NCI-H69 (cell line): ENCODE results near the gene UBR2.

Source experiments
- DNase-seq: peaks from one replicate; lab custom pipeline; 2025; lab: John Stamatoyannopoulos, UW

The UBR2 gene

GRCh38 chr6:42563697-42564505, at the start of gene UBR2:
TSS of gene UBR2 (plus strand) at chr6:42564029. CDS start at chr6:42564320, 291 bp downstream.
- DNase-seq, result peak; percentile 100

DNA sequence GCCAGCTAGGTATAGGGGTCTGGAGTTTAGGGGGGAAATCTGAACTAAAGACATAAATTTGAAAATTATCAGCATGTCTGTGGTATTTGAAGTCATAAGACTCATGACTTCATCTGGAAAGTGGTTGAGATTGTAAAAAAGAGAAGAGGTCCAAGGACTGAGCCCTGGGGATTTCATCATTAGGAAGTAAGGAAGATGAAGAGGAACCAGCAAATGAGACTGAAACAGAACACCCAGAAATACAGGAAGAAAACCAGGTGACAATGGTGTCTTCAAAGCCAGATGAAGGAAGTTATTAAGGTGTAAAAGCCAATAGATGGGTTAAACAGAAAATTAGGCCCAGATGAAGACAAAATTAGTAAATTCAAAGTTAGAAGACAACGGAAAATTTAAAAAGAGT, 49.1 kb upstream of the UBR2 start:
- no peak for DNase-seq

DNA sequence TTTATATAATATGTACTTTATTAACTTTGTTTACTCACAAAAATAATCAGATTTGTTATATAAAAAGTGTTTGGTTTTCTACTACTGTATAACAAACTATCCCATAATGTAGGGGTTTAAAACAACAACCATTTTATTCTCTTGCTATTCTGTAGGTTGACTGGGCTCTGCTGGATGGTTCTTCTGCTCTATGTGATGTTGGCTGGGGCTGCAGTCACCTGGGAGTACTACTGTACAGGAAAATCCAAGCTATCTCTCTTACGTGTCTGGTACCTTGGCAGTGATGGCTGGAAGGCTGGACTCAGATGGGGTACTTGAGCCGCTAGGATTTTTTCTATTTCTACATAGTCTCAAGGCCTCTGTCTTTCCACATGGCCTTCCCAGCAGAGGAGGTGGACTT, 44.0 kb upstream of the UBR2 start:
- DNase-seq, result no peak

- no peak for DNase-seq
Measured at GRCh38 chr6:42520786-42521607, 42.8 kb upstream of the UBR2 start.

GRCh38 chr6:42522036-42522435, 41.8 kb upstream of the UBR2 start:
- no peak for DNase-seq

DNA sequence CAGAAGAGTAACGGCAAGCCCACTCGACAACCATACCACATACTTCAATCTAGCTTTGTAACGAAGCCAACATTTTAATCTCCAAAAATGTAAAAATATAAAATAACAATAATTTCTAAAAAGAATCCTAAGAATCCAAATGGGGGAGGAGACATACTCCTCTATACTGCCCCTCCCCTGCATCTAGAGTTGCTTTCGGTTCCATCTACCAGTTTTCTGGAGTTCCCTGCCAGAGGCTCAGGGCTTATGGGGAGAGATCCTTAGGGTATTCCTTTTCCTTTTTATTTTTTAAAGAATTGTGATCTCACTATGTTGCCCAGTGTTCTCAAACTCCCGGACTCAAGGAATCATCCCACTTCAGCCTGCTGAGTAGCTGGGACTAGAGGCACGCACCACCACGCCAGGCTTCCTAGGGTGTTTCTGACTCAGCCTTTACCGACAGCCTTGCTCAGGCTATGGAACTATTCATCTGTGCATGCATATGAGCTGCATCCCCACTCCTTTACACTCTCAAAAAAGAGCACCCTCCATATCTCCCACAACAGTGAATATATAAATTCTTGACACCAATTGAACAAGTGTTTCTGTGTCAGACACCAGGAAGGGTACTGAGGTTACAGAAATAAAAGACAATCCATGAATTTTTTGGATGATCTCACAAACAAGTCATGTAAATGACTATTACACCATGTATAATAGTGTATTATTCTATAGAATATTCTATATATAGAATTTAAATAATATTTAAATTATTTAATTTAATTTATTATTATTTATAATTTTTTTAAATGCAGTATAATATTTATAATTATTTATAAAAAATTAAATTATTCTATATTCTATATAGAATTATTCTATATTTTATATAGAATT, 40.7 kb upstream of the UBR2 start:
- no peak for DNase-seq

DNA sequence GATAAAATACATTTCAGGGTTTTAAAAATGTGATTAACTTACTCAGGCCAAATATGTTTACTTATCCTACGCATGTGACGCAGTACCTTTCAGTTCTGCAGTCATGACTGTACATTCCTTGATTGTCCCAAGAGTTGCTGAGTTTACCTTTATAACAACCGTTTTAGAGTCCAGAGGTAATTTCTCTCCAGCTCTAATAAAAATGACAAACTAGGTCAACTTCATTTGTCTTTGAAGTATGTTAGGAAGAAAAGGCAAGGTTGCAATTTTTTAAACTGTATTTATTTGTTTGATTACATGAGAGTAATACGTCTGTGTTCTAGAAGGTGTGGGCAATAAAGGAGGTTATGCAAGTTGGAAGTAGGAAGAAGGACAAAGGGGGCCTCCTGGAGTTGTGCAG, 38.6 kb upstream of the UBR2 start:
- no peak for DNase-seq

- DNase-seq, result no peak
Measured at GRCh38 chr6:42526616-42527015, 37.2 kb upstream of the UBR2 start.

DNA sequence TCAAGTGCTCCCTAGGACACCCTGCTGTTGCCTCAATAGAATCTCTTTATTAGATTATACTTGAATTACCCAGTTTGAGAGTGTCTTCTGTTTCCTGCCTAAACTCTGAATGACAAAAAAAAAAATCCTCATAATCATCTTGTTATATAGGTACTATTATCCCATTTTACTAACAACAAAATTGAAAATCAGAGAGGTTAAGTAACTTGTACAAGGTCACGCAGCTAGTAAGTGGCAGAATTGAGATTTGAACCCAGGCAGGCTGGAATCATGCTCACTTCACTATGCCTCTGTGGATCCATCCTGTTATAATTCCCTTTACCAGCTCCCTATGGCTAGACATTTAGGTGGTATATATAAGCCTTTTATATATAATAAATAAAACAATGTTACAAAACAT, 36.6 kb upstream of the UBR2 start:
- DNase-seq, result no peak

DNA sequence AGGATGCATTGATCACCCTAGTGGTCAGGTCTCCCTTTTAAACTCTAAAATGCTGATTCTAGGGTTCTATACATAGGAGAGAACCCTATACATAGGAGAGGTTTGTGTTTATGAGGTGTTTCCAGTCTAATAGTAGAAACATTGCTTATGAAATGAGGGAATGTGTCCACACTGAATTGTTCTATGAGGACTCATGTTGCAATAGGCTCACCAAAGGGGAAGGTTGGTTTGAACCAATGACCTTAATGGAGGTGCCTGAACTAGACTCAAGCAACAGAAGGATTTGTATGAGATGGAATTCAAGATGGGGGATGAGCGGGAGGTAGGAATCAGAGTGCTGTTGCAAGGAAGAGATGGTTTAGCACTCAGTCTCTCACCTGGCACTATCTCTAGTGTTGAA, 33.5 kb upstream of the UBR2 start:
- no peak for DNase-seq

- DNase-seq, result no peak
Measured at GRCh38 chr6:42530751-42531150, 33.1 kb upstream of the UBR2 start.

- peak; percentile 89 for DNase-seq
Measured at GRCh38 chr6:42532038-42532669, 31.7 kb upstream of the UBR2 start.

- DNase-seq, result no peak
Measured at GRCh38 chr6:42533794-42534193, 30.0 kb upstream of the UBR2 start.

DNA sequence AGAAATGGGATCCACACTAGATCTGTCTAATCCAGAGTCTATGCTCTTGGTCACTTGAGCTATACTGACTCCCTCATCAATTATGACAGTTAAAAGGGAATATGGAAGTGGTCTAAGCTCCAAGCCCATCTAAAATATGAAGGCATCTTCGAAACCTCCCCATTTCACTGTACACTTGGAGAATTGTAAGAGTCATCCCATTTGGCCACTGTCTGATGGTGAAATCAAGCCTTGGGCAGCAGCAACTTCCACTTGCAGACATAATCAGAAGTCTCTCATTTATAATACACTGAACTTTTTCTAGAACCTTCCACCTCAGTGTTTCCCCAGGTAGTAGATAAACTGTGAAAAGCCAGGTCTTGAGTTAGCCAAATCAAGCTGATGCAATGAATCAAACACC, 26.3 kb upstream of the UBR2 start:
- no peak for DNase-seq

GRCh38 chr6:42539135-42539534, 24.7 kb upstream of the UBR2 start:
- DNase-seq, result peak; percentile 56

- DNase-seq, result peak; percentile 77
Measured at GRCh38 chr6:42545226-42545773, 18.5 kb upstream of the UBR2 start.

- peak; percentile 89 for DNase-seq
Measured at GRCh38 chr6:42547407-42548329, 16.2 kb upstream of the UBR2 start.

DNA sequence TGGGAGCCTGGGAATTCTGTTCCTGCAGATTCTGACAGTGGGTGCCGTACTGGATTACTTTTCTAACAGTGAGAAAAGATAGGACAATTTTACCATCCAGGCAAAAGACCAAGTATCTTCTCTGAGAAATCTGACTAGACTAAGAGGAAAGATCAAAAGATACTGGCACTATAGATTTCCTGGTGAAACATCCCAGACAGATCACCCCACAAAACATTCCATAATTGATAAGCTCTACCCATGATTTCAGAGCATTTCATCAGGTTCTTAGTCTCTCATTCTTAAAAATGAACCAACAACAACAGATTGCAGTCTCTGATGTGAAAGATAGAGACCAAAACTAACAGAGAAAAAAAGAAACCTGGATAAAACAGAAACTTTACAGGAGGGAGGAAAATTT, 13.6 kb upstream of the UBR2 start:
- DNase-seq, result no peak

GRCh38 chr6:42551217-42551616, 12.6 kb upstream of the UBR2 start:
- DNase-seq, result no peak

- DNase-seq, result no peak
Measured at GRCh38 chr6:42552380-42552779, 11.4 kb upstream of the UBR2 start.
